GM19328 (cell line): ENCODE results near the gene ANTKMT.
"Not testable (repeated sequence)": the region's sequence is repeated elsewhere in the genome, so short reads cannot be mapped to it uniquely, and the experiment has no call there.

Experiments
- ATAC-seq: cut with Tn5 transposase; IDR thresholded peaks from one replicate; pipeline ENCODE4 v1.9.1; 2021; ENCODE audit warnings: mild to moderate bottlenecking, moderate library complexity; ENCODE audit not compliant: unreplicated experiment

Gene ANTKMT

GRCh38 chr16:680967-681745 lies 39.8 kb upstream of the ANTKMT start:
- no peak for ATAC-seq

- ATAC-seq, result no peak
Measured at GRCh38 chr16:681746-682427, 39.1 kb upstream of the ANTKMT start.

- no peak for ATAC-seq
Measured at GRCh38 chr16:682493-683395, 38.2 kb upstream of the ANTKMT start.

- no peak for ATAC-seq
Measured at GRCh38 chr16:683396-684070, 37.4 kb upstream of the ANTKMT start.

- ATAC-seq, result peak; percentile 46
Measured at GRCh38 chr16:684071-684794, 36.7 kb upstream of the ANTKMT start, which contains the start of gene JMJD8. TSS of gene JMJD8 (minus strand) at chr16:684334. CDS start at chr16:684319, 15 bp downstream.

GRCh38 chr16:684961-685696 lies 35.8 kb upstream of the ANTKMT start:
- no peak for ATAC-seq

GRCh38 chr16:685967-686366 lies 35.0 kb upstream of the ANTKMT start:
- no peak for ATAC-seq

GRCh38 chr16:686459-687260 lies 34.3 kb upstream of the ANTKMT start:
- ATAC-seq, result no peak

GRCh38 chr16:687499-687898 lies 33.4 kb upstream of the ANTKMT start:
- no peak for ATAC-seq

- ATAC-seq, result no peak
Measured at GRCh38 chr16:689175-689897, 31.6 kb upstream of the ANTKMT start.

- ATAC-seq, result not testable (repeated sequence)
Measured at GRCh38 chr16:691242-691641, 29.7 kb upstream of the ANTKMT start.

GRCh38 chr16:692356-693108 lies 28.4 kb upstream of the ANTKMT start:
- no peak for ATAC-seq

- ATAC-seq, result no peak
Measured at GRCh38 chr16:693364-693763, 27.6 kb upstream of the ANTKMT start.

GRCh38 chr16:693766-694165 lies 27.2 kb upstream of the ANTKMT start:
- ATAC-seq, result no peak

- ATAC-seq, result no peak
Measured at GRCh38 chr16:694187-694862, 26.6 kb upstream of the ANTKMT start.

- ATAC-seq, result no peak
Measured at GRCh38 chr16:694863-695354, 26.0 kb upstream of the ANTKMT start.
